Sigmoid colon (tissue), 7 donors: Measurements from ENCODE around the gene NTN3. TPM values are rescaled to one million over a fixed set of nuclear protein-coding genes. Genes with fewer than 3 reads are reported as not detected.
A peak's percentile ranks its signal among the peaks of the same experiment; 100 is the strongest.

Experiments used
- DNase-seq: peaks from one replicate; pipeline ENCODE4 v3.0.0-alpha.2; 2019
- H3K27ac ChIP-seq, 4 donors: fragments of 200-600 bp; sonication (generic); one replicate each; pipeline ENCODE4 v1.5.1; 2016 to 2019; ENCODE audit warnings: mild to moderate bottlenecking in 1 of 4
- H3K27me3 ChIP-seq, 3 donors: fragments of 200-600 bp; sonication (generic); one replicate each; pipeline ENCODE4 v1.5.1; 2019; ENCODE audit warnings: mild to moderate bottlenecking in 1 of 3
- H3K36me3 ChIP-seq, 4 donors: fragments of 200-600 bp; sonication (generic); one replicate each; pipeline ENCODE4 v1.5.1; 2016 to 2019
- H3K4me1 ChIP-seq, 4 donors: fragments of 200-600 bp; sonication (generic); one replicate each; pipeline ENCODE4 v1.5.1; 2017 to 2019
- H3K4me3 ChIP-seq, 4 donors: fragments of 200-600 bp; sonication (generic); one replicate each; pipeline ENCODE4 v1.5.1; 2017 to 2019; ENCODE audit warnings: mild to moderate bottlenecking in 2 of 4, moderate library complexity in 1 of 4
- H3K9me3 ChIP-seq, 4 donors: fragments of 200-600 bp in 3 of 4; sonication (generic) in 3 of 4; one replicate each; pipeline versions ENCODE4 v1.5.1 to v1.6.1; 2013 to 2019
- EP300 ChIP-seq, 4 donors: sonication (generic); formaldehyde crosslinking; IDR thresholded peaks; one replicate each; pipeline ENCODE4 v1.6.1; 2017; ENCODE audit warnings: antibody characterized with exemption in 4 of 4
- POLR2A ChIP-seq, 2 donors: fragments of 450-650 bp; IDR thresholded peaks; one replicate each; pipeline ENCODE4 v1.6.1; 2016; ENCODE audit warnings: antibody characterized with exemption in 2 of 2, mild to moderate bottlenecking in 2 of 2, moderate library complexity in 2 of 2
- POLR2AphosphoS5 ChIP-seq, 4 donors: sonication (generic); formaldehyde crosslinking; IDR thresholded peaks; one replicate each; pipeline ENCODE4 v1.6.1; 2017; ENCODE audit warnings: antibody characterized with exemption in 4 of 4
- WGBS, 2 donors: extraction: QIAGEN DNeasy Blood & Tissue Kit; methylation state at CpG; one replicate each; pipeline ENCODE4 v1.1.7; 2013; 5-methylcytosine and 5-hydroxymethylcytosine counted together
- intact Hi-C: fragments of 100-400 bp; cut with DNase I; formaldehyde crosslinking; loops from one replicate; pipeline ENCODE4 v1.15.1; 2023
- polyA plus RNA-seq, 3 donors: library from polyadenylated mRNA; stranded (reverse); fragments of 200-250 nt; gene quantifications; one replicate each; pipeline ENCODE4 v1.2.3, GENCODE V29; 2013
- total RNA-seq, 4 donors: library from RNA; depleted of rRNA; stranded (reverse); fragments of >200 nt; gene quantifications; one replicate each; pipeline ENCODE4 v1.1.0, GENCODE V29; 2016
- TF ChIP-seq, protein P1 (sequence below), 4 experiments: fragments of 450-650 bp in 3 of 4; fragments of 200-600 bp in 1 of 4; IDR thresholded peaks; one replicate each; pipeline ENCODE4 v1.5.1; 2016 to 2019; ENCODE audit warnings: antibody characterized with exemption in 4 of 4, mild to moderate bottlenecking in 3 of 4, moderate library complexity in 2 of 4
- donor health status: healthy with polysubstance abuse.
- donor health status: Bipolar disorder and iron deficiency.
- donor health status: healthy.

The NTN3 gene
- total and polyA plus RNA-seq, 7 donors: 0.13 to 0.83 TPM; not detected in 5

DNA sequence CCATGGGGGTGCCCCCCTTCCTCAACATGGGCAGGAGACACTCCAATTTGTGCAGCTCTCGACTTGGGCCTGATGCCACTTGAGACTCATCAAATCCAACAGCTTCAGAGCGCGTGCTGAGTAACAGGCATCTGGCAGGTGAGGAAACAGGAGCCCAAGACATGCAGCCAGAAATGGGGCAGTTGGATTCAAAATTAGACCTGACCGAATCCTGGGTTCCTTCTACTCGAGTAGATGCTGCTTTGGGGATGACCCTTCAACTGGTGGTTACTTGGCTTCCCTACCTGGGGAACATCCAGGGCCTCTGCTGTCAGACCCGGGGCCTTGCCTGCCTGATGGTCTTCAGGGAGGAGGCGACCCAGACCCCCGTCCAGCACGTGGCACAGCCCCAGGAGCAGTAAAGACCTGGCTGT lies 488 bp upstream of the NTN3 start:
- DNase-seq: no peak
- TF ChIP-seq EP300 (IDR thresholded peaks at IDR 0.05) (no peak), POLR2A (IDR thresholded peaks at IDR 0.05) (no peak), POLR2AphosphoS5 (IDR thresholded peaks at IDR 0.05) (no peak)
- TF ChIP-seq, protein P1, sequence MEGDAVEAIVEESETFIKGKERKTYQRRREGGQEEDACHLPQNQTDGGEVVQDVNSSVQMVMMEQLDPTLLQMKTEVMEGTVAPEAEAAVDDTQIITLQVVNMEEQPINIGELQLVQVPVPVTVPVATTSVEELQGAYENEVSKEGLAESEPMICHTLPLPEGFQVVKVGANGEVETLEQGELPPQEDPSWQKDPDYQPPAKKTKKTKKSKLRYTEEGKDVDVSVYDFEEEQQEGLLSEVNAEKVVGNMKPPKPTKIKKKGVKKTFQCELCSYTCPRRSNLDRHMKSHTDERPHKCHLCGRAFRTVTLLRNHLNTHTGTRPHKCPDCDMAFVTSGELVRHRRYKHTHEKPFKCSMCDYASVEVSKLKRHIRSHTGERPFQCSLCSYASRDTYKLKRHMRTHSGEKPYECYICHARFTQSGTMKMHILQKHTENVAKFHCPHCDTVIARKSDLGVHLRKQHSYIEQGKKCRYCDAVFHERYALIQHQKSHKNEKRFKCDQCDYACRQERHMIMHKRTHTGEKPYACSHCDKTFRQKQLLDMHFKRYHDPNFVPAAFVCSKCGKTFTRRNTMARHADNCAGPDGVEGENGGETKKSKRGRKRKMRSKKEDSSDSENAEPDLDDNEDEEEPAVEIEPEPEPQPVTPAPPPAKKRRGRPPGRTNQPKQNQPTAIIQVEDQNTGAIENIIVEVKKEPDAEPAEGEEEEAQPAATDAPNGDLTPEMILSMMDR (IDR thresholded peaks at IDR 0.05): no peak
- Histone ChIP-seq H3K4me1 (peaks cover 0 to 61% (median 50%) of the 10 kb centered on the region in 4 donors), H3K27me3 (peaks cover 32 to 68% (median 49%) of the 10 kb centered on the region in 3 donors), H3K4me3 (no peak overlapping the region), H3K27ac (no peak overlapping the region), H3K9me3 (no peaks in the 10 kb centered on the region), H3K36me3 (no peaks in the 10 kb centered on the region)
- 12 to 36% methylated on average over 9 of the region's 9 CpGs for WGBS, 2 donors
- intact Hi-C loops: no loop called here

DNA sequence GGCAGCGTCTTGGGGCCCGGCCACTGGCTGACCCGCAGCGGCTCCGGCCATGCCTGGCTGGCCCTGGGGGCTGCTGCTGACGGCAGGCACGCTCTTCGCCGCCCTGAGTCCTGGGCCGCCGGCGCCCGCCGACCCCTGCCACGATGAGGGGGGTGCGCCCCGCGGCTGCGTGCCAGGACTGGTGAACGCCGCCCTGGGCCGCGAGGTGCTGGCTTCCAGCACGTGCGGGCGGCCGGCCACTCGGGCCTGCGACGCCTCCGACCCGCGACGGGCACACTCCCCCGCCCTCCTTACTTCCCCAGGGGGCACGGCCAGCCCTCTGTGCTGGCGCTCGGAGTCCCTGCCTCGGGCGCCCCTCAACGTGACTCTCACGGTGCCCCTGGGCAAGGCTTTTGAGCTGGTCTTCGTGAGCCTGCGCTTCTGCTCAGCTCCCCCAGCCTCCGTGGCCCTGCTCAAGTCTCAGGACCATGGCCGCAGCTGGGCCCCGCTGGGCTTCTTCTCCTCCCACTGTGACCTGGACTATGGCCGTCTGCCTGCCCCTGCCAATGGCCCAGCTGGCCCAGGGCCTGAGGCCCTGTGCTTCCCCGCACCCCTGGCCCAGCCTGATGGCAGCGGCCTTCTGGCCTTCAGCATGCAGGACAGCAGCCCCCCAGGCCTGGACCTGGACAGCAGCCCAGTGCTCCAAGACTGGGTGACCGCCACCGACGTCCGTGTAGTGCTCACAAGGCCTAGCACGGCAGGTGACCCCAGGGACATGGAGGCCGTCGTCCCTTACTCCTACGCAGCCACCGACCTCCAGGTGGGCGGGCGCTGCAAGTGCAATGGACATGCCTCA lies 773 bp downstream of the NTN3 start:
- no peak for DNase-seq
- intact Hi-C loops: no loop called here
- Histone ChIP-seq H3K4me3 (peak overlapping the region in 3 of 4 donors; percentile 15 to 39 (median 30)), H3K9me3 (no peaks in the 10 kb centered on the region), H3K4me1 (peaks cover 0 to 70% (median 59%) of the 10 kb centered on the region in 4 donors), H3K36me3 (no peaks in the 10 kb centered on the region), H3K27ac (no peak overlapping the region), H3K27me3 (peaks cover 32 to 66% (median 49%) of the 10 kb centered on the region in 3 donors)
- TF ChIP-seq POLR2A (IDR thresholded peaks at IDR 0.05) (no peak), POLR2AphosphoS5 (IDR thresholded peaks at IDR 0.05) (no peak), EP300 (IDR thresholded peaks at IDR 0.05) (no peak)
- TF ChIP-seq, protein P1 (IDR thresholded peaks at IDR 0.05): no peak
- WGBS, 2 donors: 34 to 38% methylated on average over 61 of the region's 61 CpGs

DNA sequence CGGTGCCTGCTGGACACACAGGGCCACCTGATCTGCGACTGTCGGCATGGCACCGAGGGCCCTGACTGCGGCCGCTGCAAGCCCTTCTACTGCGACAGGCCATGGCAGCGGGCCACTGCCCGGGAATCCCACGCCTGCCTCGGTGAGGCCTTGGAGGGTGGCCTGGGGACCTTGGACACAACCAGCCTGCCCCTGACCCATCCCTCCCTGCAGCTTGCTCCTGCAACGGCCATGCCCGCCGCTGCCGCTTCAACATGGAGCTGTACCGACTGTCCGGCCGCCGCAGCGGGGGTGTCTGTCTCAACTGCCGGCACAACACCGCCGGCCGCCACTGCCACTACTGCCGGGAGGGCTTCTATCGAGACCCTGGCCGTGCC lies 1.4 kb downstream of the NTN3 start:
- Histone ChIP-seq H3K36me3 (no peaks in the 10 kb centered on the region), H3K27ac (no peak overlapping the region), H3K9me3 (no peaks in the 10 kb centered on the region), H3K27me3 (peaks cover 32 to 60% (median 49%) of the 10 kb centered on the region in 3 donors), H3K4me1 (peaks cover 0 to 66% (median 57%) of the 10 kb centered on the region in 4 donors), H3K4me3 (no peak overlapping the region)
- DNase-seq: no peak
- TF ChIP-seq, protein P1 (IDR thresholded peaks at IDR 0.05): no peak
- TF ChIP-seq POLR2A (IDR thresholded peaks at IDR 0.05) (no peak), EP300 (IDR thresholded peaks at IDR 0.05) (no peak), POLR2AphosphoS5 (IDR thresholded peaks at IDR 0.05) (no peak)
- intact Hi-C loops: no loop called here
- 91 to 94% methylated on average over 27 of the region's 27 CpGs for WGBS, 2 donors

DNA sequence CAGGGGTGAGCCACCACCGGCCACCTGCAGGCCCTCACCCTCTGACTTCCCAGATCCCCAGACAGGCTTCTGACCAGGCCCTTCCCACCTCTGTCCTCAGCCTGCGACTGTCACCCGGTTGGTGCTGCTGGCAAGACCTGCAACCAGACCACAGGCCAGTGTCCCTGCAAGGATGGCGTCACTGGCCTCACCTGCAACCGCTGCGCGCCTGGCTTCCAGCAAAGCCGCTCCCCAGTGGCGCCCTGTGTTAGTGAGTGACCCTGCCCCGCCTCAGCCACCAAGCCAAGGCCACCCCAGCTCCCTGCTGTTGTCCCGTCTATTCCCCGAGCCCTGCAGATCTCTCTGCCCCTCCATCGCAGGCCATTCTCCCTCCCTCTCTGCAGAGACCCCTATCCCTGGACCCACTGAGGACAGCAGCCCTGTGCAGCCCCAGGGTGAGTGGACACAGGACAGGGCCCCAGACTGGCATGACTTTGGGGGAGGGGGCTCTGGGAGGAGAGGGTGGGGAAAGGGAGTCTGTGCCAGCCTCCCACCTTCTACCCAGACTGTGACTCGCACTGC lies 1.9 kb downstream of the NTN3 start:
- peaks cover 0 to 61% (median 52%) of the 10 kb centered on the region in 4 donors for H3K4me1 ChIP-seq
- intact Hi-C loops: no loop called here
- no peak overlapping the region for H3K27ac ChIP-seq
- peaks cover 32 to 57% (median 49%) of the 10 kb centered on the region in 3 donors for H3K27me3 ChIP-seq
- H3K36me3 ChIP-seq: no peaks in the 10 kb centered on the region
- 46 to 85% methylated on average over 14 of the region's 14 CpGs for WGBS, 2 donors
- TF ChIP-seq POLR2A (IDR thresholded peaks at IDR 0.05): no peak
- TF ChIP-seq POLR2AphosphoS5 (IDR thresholded peaks at IDR 0.05): no peak
- no peak for TF ChIP-seq EP300 (IDR thresholded peaks at IDR 0.05)
- TF ChIP-seq, protein P1 (IDR thresholded peaks at IDR 0.05): no peak
- no peak overlapping the region for H3K4me3 ChIP-seq
- DNase-seq: no peak
- no peaks in the 10 kb centered on the region for H3K9me3 ChIP-seq
